Neural crest cell (in vitro differentiated cells): ENCODE results near the gene TBCE. TPM values are rescaled to one million over a fixed set of nuclear protein-coding genes. Genes with fewer than 3 reads are reported as not detected.

ENCODE experiments used
- DNase-seq: peaks from one replicate; pipeline ENCODE4 v3.0.0; 2021; ENCODE audit warnings: low read depth, mixed read lengths, low spot score
- H3K27ac Mint-ChIP-seq: one replicate; pipeline ENCODE4 v1.8.0; 2021; ENCODE audit warnings: mild to moderate bottlenecking, mixed read lengths; ENCODE audit not compliant: unreplicated experiment
- H3K27me3 Mint-ChIP-seq: 2 replicates; pipeline ENCODE4 v1.8.0; 2021; ENCODE audit warnings: low read depth, mild to moderate bottlenecking, mixed read lengths
- H3K36me3 Mint-ChIP-seq: 2 replicates; pipeline ENCODE4 v1.8.0; 2021; ENCODE audit warnings: low read depth, mild to moderate bottlenecking, mixed read lengths
- H3K4me1 Mint-ChIP-seq: 2 replicates; pipeline ENCODE4 v1.8.0; 2021; ENCODE audit warnings: mixed read lengths
- H3K4me3 Mint-ChIP-seq: one replicate; pipeline ENCODE4 v1.8.0; 2021; ENCODE audit warnings: mild to moderate bottlenecking, mixed read lengths
- H3K9me3 Mint-ChIP-seq: 2 replicates; pipeline ENCODE4 v1.8.0; 2021; ENCODE audit warnings: mixed read lengths
- CTCF ChIP-seq: fragments of 200-600 bp; sonication (generic); conservative IDR thresholded peaks from 2 replicates; pipeline ENCODE4 v1.5.0; 2021; ENCODE audit warnings: antibody characterized with exemption, mild to moderate bottlenecking
- total RNA-seq: library from RNA; stranded (reverse); gene quantifications from 2 replicates; pipeline ENCODE4 v1.2.1, GENCODE V29; 2021

The TBCE gene
- total RNA-seq, 1 donor from 2014 or later = 28.2 TPM

DNA sequence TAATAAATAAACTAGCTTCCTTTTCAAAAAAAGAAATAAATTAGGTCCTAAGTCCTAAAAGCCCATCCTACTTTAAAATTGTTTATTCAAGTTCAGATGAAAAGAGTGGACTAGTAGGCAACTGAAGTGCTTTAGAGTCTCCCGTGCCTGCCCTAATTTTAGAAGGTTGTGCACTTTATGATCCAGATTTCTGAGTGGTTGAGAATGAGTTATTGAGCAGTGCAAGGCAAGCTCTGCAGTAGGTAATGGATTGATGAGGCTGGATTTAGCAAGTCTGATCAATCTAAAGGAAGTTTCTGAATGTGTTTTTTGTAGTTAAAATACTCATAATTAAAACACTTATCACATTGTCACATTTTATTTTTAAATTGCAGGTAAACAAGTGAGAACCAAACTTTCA, 25.9 kb upstream of the TBCE start:
- Mint-ChIP-seq H3K27me3 (no peaks in the 10 kb centered on the region), H3K9me3 (no peaks in the 10 kb centered on the region), H3K4me3 (no peak overlapping the region), H3K36me3 (peaks cover 11% of the 10 kb centered on the region), H3K27ac (no peak overlapping the region), H3K4me1 (no peaks in the 10 kb centered on the region)
- no peak for TF ChIP-seq CTCF
- no peak for DNase-seq

DNA sequence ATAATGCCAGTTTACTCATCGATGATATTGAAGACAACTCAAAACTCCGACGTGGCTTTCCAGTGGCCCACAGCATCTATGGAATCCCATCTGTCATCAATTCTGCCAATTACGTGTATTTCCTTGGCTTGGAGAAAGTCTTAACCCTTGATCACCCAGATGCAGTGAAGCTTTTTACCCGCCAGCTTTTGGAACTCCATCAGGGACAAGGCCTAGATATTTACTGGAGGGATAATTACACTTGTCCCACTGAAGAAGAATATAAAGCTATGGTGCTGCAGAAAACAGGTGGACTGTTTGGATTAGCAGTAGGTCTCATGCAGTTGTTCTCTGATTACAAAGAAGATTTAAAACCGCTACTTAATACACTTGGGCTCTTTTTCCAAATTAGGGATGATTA, 25.2 kb upstream of the TBCE start:
- no peaks in the 10 kb centered on the region for H3K4me1 Mint-ChIP-seq
- TF ChIP-seq CTCF = no peak
- H3K9me3 Mint-ChIP-seq = no peaks in the 10 kb centered on the region
- DNase-seq = no peak
- H3K27me3 Mint-ChIP-seq = no peaks in the 10 kb centered on the region
- no peak overlapping the region for H3K27ac Mint-ChIP-seq
- peaks cover 11% of the 10 kb centered on the region for H3K36me3 Mint-ChIP-seq
- no peak overlapping the region for H3K4me3 Mint-ChIP-seq

GRCh38 chr1:235342471-235342870, 24.8 kb upstream of the TBCE start:
- Mint-ChIP-seq H3K27ac (no peak overlapping the region), H3K4me3 (no peak overlapping the region), H3K9me3 (no peaks in the 10 kb centered on the region), H3K36me3 (peaks cover 11% of the 10 kb centered on the region), H3K27me3 (no peaks in the 10 kb centered on the region), H3K4me1 (no peaks in the 10 kb centered on the region)
- DNase-seq = no peak
- TF ChIP-seq CTCF = no peak

- no peaks in the 10 kb centered on the region for H3K4me1 Mint-ChIP-seq
- TF ChIP-seq CTCF = no peak
- no peaks in the 10 kb centered on the region for H3K9me3 Mint-ChIP-seq
- no peak overlapping the region for H3K4me3 Mint-ChIP-seq
- no peak overlapping the region for H3K27ac Mint-ChIP-seq
- no peak for DNase-seq
- no peaks in the 10 kb centered on the region for H3K27me3 Mint-ChIP-seq
- peaks cover 11% of the 10 kb centered on the region for H3K36me3 Mint-ChIP-seq
Observed at GRCh38 chr1:235343726-235344125, 23.5 kb upstream of the TBCE start.

DNA sequence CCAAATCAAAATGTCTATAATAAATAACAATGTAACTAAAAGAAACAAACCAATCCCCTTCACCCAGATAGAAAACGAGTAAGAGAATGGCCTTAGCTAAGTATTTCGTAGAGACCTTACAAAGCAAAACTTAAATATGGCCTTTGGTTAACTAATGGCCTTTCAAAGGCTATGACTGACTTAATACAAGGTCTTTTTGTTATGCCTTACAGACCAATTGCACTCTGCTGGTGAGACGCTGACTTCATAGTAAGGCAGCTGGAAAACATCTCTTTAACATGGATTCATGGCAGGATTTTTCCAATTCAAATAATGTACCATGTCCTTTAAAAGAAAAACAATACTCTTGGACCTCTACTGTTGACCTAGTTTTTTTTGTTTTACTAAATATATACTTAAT, 15.8 kb upstream of the TBCE start:
- Mint-ChIP-seq H3K27ac (no peak overlapping the region), H3K36me3 (peaks cover 3% of the 10 kb centered on the region), H3K4me3 (no peak overlapping the region), H3K27me3 (no peaks in the 10 kb centered on the region), H3K4me1 (peaks cover 5% of the 10 kb centered on the region), H3K9me3 (peaks cover 3% of the 10 kb centered on the region)
- no peak for DNase-seq
- no peak for TF ChIP-seq CTCF

DNA sequence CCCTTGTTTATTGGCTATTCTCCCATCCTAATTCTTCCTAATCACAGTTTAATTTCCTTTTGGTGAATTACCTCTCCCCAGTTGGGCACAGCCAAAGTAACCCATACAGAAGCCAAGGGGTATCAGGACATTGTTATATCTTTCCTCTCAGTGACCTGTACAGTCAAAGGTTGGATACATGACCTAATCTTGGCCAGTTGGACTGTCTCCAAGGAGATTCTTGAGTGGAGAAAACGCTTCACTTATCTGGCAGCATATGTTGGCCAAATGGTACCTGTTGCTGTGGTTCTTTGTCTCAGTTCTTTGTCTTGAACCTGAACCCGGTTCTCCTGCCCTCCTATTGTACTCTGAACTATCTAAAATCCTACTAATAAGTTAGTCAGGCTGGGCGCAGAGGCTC, 15.3 kb upstream of the TBCE start:
- H3K4me1 Mint-ChIP-seq = peaks cover 7% of the 10 kb centered on the region
- H3K4me3 Mint-ChIP-seq = no peak overlapping the region
- H3K9me3 Mint-ChIP-seq = peaks cover 3% of the 10 kb centered on the region
- no peak for TF ChIP-seq CTCF
- no peak for DNase-seq
- no peak overlapping the region for H3K27ac Mint-ChIP-seq
- no peaks in the 10 kb centered on the region for H3K27me3 Mint-ChIP-seq
- H3K36me3 Mint-ChIP-seq = peaks cover 3% of the 10 kb centered on the region
